HTR-8/SVneo (cell line): ENCODE data around the gene COQ4.
A peak's percentile ranks its signal among the peaks of the same experiment; 100 is the strongest.
"Not testable (repeated sequence)": the region's sequence is repeated elsewhere in the genome, so short reads cannot be mapped to it uniquely, and the experiment has no call there.

Experiments
- DNase-seq: peaks from one replicate; pipeline ENCODE4 v3.0.0; 2011; ENCODE audit warnings: low spot score, mixed read lengths; ENCODE audit not compliant: insufficient read length
- FAIRE-seq: peaks from 2 replicates; lab custom pipeline; 2011; peaks lifted over from hg19 to GRCh38; lab: Jason Lieb, UNC

COQ4 gene

GRCh38 chr9:128322404-128323211 lies at the start of gene COQ4, which contains the start of gene TRUB2:
TSS of gene COQ4 (plus strand) at chr9:128322839. CDS start at chr9:128322859, 20 bp downstream.
TSS of gene TRUB2 (minus strand) at chr9:128322447. CDS start at chr9:128322408, 39 bp downstream.
- FAIRE-seq (no peak), DNase-seq (peak; percentile 89)

- FAIRE-seq, result no peak
Measured at GRCh38 chr9:128274245-128274644, 48.4 kb upstream of the COQ4 start.

GRCh38 chr9:128275198-128276007 lies 47.2 kb upstream of the COQ4 start, which contains the start of gene GOLGA2:
TSS of gene GOLGA2 (minus strand) at chr9:128276007. CDS start at chr9:128275976, 31 bp downstream.
- FAIRE-seq (no peak), DNase-seq (peak; percentile 44)

More at GRCh38 chr9:128274245-128274644, 48.4 kb upstream of the COQ4 start:
- DNase-seq, result no peak

- DNase-seq (peak; percentile 95), FAIRE-seq (peak; percentile 59)
Measured at GRCh38 chr9:128276008-128276573, 46.5 kb upstream of the COQ4 start, which contains the start of gene SWI5. TSS of gene SWI5 (plus strand) at chr9:128276276.

DNA sequence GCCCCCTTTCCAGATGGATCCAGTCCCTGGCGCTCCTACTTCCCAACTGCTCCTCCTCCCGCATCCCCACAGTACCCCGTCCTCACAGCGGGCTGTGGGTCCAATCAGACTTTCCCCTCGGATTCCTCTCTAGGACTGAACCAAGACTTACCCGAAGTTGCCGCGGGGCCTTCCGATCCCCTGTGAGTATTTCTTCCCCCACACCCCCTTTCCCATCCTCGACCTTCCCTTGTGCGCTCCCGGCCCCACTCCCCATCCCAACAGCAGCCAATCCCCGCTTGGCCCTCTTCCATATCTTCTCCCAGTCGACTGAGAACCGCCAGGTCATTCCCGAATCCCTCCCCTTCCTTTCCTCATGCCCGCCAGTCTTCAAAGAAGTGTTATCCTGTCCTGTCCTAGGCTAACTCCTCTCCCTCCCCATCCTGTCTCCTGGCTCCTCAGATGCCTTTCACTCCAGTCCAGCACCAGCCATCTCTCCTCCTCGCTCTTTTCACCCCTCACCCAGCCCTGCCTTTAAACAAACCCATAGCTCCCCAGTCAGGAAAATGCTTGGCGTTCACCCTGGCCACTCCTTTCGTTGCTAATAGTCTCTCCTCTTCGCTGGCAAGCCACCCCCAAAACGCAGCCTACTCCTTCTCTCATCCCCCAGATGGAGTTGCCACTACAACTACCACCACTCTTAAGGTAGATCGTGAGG lies 45.9 kb upstream of the COQ4 start:
- FAIRE-seq (no peak), DNase-seq (peak; percentile 30)

DNA sequence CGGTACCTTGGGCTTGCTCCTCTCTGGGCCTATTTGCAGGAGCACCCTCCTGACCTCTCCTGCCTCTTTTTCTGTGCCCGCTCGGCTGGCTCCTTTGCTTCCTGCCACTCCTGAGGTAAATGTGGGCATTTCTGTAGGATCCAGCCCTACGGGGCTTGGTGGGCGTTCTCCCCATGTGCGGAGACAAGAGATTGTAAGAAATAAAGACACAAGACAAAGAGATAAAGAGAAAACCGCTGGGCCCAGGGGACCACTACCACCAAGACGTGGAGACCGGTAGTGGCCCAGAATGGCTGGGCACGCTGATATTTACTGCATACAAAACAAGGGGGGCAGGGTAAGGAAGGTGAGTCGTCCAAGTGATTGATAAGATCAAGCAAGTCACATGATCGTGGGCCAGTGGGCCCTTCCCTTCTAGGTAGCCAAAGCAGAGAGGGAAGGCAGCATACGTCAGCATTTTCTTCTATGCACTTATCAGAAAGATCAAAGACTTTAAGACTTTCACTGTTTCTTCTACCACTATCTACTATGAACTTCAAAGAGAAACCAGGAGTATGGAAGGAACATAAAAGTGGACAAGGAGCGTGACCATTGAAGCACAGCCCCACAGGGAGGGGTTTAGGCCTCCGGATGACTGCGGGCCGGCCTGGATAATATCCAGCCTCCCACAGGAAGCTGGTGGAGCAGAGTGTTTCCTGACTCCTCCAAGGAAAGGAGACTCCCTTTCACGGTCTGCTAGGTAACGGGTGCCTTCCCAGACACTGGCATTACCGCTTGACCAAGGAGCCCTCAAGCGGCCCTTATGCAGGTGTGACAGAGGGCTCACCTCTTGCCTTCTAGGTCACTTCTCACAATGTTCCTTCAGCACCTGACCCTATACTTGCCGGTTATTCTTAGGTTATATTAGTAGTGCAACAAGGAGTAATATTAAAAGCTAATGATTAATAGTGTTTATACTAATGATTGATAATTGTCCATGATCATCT lies 43.3 kb upstream of the COQ4 start:
- not testable (repeated sequence) for DNase-seq, FAIRE-seq

DNA sequence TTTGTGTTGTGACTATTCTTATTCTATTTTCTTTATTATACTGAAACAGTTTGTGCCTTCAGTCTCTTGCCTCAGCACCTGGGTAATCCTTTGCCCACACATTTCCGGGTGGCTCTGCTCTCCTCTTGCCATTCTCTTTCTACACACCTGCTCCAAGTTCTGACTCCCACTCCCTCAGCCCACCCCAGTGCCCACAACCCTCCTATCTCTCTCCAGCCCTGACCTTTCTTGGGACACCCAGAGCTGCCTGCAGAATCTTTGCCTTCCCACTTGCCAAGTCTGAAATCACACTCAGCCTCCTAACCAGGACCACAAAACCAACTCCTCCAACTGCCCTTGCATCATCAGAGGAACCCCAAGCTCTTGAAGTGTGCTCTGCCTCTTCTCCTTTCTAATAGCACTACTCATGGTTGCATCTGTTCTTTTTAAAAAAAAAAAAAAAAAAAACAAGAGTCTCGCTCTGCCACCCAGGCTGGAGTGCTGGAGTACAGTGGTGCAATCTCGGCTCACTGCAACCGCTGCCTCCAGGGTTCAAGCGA lies 42.5 kb upstream of the COQ4 start:
- no peak for DNase-seq
- no peak for FAIRE-seq

- no peak for DNase-seq
- no peak for FAIRE-seq
Measured at GRCh38 chr9:128282500-128282899, 40.1 kb upstream of the COQ4 start.

GRCh38 chr9:128285033-128285784 lies 37.4 kb upstream of the COQ4 start:
- FAIRE-seq (no peak), DNase-seq (no peak)

DNA sequence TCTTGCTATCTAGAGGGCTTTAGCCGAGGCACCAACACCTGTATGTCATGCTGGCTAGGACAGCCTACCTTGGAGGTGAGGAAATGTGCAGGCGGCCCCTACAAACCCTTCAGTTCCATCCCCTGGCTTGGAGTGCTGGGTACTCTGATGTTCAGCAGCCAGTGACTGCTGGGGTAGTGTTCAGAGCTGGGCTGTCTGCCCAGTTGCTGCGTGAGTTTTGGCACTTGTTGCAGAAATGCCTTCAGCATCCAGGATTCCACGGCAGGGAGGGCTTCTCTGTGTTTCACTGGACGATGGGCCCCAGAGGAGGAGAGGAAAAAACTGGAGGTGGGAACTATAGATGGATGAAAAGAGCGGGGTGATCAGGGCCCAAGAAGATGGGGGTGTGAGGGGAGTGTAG lies 36.2 kb upstream of the COQ4 start:
- FAIRE-seq (no peak), DNase-seq (no peak)

- no peak for DNase-seq
- no peak for FAIRE-seq
Measured at GRCh38 chr9:128288273-128289004, 34.2 kb upstream of the COQ4 start.

GRCh38 chr9:128292009-128292408 lies 30.6 kb upstream of the COQ4 start:
- no peak for DNase-seq
- FAIRE-seq, result no peak

GRCh38 chr9:128293091-128293490 lies 29.5 kb upstream of the COQ4 start:
- DNase-seq (no peak), FAIRE-seq (no peak)

DNA sequence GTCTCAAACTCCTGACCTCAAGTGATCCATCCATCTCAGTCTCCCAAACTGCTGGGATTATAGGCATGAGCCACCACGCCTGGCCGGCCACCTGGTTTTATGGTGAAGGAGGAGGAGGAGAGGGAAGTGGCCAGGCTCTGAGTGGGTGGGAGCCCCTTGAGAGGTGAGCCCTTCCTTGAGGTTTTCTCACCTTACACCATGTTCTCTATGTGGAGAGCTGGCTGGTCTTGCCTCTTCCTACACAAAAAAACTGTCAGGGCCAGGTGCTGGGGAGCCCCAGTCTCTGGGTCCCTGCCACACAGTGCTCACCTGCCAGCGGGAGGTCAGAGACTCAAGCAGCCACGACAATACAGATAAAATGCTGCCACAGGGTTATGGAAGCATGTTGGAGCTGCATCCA lies 28.5 kb upstream of the COQ4 start:
- FAIRE-seq, result no peak
- DNase-seq, result no peak

DNA sequence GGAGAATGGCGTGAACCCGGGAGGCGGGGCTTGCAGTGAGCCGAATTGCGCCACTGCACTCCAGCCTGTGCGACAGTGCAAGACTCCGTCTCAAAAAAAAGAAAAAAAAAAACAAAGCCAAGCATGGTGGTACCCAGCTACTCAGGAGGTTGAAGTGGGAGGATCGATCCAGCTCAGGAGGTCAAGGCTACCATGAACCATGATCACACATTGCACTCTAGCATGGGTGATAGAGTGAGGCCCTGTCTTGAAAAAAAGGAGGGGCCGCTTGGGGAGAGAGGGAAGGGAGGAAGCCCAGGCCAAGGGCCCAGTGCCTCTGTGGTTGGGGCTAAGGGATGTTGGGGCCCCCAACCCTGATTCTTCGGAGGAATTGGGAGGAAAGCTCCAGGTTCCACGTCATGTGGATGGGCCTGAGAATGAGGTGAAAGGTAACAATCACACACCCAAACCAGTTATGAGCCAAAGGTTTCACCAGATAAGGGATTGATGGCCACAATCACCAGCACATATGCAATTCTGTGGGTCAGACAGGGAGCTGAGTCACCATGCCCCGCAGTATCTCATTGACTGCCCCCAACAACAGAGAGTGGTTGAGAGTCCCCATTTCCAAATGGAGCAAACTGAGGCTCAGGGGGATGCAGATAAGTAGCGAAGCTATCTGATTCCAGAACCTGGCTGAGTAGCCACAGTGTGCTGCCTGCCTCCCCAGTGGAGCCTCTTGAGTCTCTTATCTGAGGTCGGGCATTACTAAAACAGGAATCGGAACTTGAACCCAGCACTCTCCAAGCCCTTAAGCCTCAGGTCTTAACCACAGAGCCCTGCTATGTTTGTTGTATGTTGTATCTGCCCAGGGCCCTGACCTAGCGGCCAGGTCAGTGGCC lies 26.1 kb upstream of the COQ4 start:
- no peak for FAIRE-seq
- DNase-seq, result no peak

GRCh38 chr9:128297221-128297773 lies 25.3 kb upstream of the COQ4 start:
- no peak for FAIRE-seq

More at GRCh38 chr9:128297221-128297773, 25.3 kb upstream of the COQ4 start:
- DNase-seq, result no peak
